ENCODE results near the gene SLC14A1.

The SLC14A1 gene

GRCh38 chr18:45723567-45724355, at the start of gene SLC14A1:
SLC14A1 (plus strand) TSS chr18:45724181; CDS start chr18:45730321, 6,140 bp downstream.
- no peak within 1 kb of the TSS for H3K4me3 ChIP-seq (ENCODE audit: low read depth, low read length)

GRCh38 chr18:45677276-45677807, 46.6 kb upstream of the SLC14A1 start:
- H3K4me3 ChIP-seq (ENCODE audit: low read depth, low read length) = no peak overlapping the region

- no peak overlapping the region for H3K4me3 ChIP-seq (ENCODE audit: low read depth, low read length)
Observed at GRCh38 chr18:45678441-45678840, 45.5 kb upstream of the SLC14A1 start.

GRCh38 chr18:45678850-45679249, 45.1 kb upstream of the SLC14A1 start:
- H3K4me3 ChIP-seq (ENCODE audit: low read depth, low read length) = no peak overlapping the region

- no peak overlapping the region for H3K4me3 ChIP-seq (ENCODE audit: low read depth, low read length)
Observed at GRCh38 chr18:45680066-45680690, 43.8 kb upstream of the SLC14A1 start.

GRCh38 chr18:45682181-45682580, 41.8 kb upstream of the SLC14A1 start:
- H3K4me3 ChIP-seq (ENCODE audit: low read depth, low read length) = no peak overlapping the region

- H3K4me3 ChIP-seq (ENCODE audit: low read depth, low read length) = no peak overlapping the region
Observed at GRCh38 chr18:45684341-45685115, 39.5 kb upstream of the SLC14A1 start.

- H3K4me3 ChIP-seq (ENCODE audit: low read depth, low read length) = no peak overlapping the region
Observed at GRCh38 chr18:45686891-45687611, 36.9 kb upstream of the SLC14A1 start.

GRCh38 chr18:45687621-45688020, 36.4 kb upstream of the SLC14A1 start:
- no peak overlapping the region for H3K4me3 ChIP-seq (ENCODE audit: low read depth, low read length)

GRCh38 chr18:45688113-45688512, 35.9 kb upstream of the SLC14A1 start:
- H3K4me3 ChIP-seq (ENCODE audit: low read depth, low read length) = no peak overlapping the region

GRCh38 chr18:45688833-45689232, 35.1 kb upstream of the SLC14A1 start:
- no peak overlapping the region for H3K4me3 ChIP-seq (ENCODE audit: low read depth, low read length)

GRCh38 chr18:45689396-45689795, 34.6 kb upstream of the SLC14A1 start:
- no peak overlapping the region for H3K4me3 ChIP-seq (ENCODE audit: low read depth, low read length)

- no peak overlapping the region for H3K4me3 ChIP-seq (ENCODE audit: low read depth, low read length)
Observed at GRCh38 chr18:45690975-45691815, 32.8 kb upstream of the SLC14A1 start.

GRCh38 chr18:45691816-45692179, 32.2 kb upstream of the SLC14A1 start:
- H3K4me3 ChIP-seq (ENCODE audit: low read depth, low read length) = no peak overlapping the region

GRCh38 chr18:45702708-45703265, 21.2 kb upstream of the SLC14A1 start:
- no peak overlapping the region for H3K4me3 ChIP-seq (ENCODE audit: low read depth, low read length)

- no peak overlapping the region for H3K4me3 ChIP-seq (ENCODE audit: low read depth, low read length)
Observed at GRCh38 chr18:45708831-45709230, 15.2 kb upstream of the SLC14A1 start.

GRCh38 chr18:45712061-45712460, 11.9 kb upstream of the SLC14A1 start:
- H3K4me3 ChIP-seq (ENCODE audit: low read depth, low read length) = no peak overlapping the region

GRCh38 chr18:45713239-45713638, 10.7 kb upstream of the SLC14A1 start:
- H3K4me3 ChIP-seq (ENCODE audit: low read depth, low read length) = no peak overlapping the region

GRCh38 chr18:45715212-45715780, 8.7 kb upstream of the SLC14A1 start:
- H3K4me3 ChIP-seq (ENCODE audit: low read depth, low read length) = no peak overlapping the region

Measured in iPS-11a (cell line).